Testis (tissue), 2 donors: Measurements from ENCODE around the gene OR51E2.

ENCODE experiments used
- CTCF ChIP-seq, 3 experiments: fragments of 450-650 bp in 2 of 3; fragments of 200-600 bp in 1 of 3; sonication (generic) in 1 of 3; IDR thresholded peaks; one replicate each; pipeline ENCODE4 v1.5.1; 2016 to 2019; ENCODE audit warnings: antibody characterized with exemption in 3 of 3, mild to moderate bottlenecking in 2 of 3, moderate library complexity in 1 of 3
- POLR2A ChIP-seq: fragments of 450-650 bp; IDR thresholded peaks from one replicate; pipeline ENCODE4 v1.6.1; 2017; ENCODE audit warnings: antibody characterized with exemption, mild to moderate bottlenecking, moderate library complexity

- TF ChIP-seq CTCF (IDR thresholded peaks at IDR 0.05) (no peak), POLR2A (no peak)
Observed at GRCh38 chr11:4680341-4680740, 17.3 kb downstream of the OR51E2 start.
